Neural cell (in vitro differentiated cells): ENCODE data around the gene SMIM38. TPM values are rescaled to one million over a fixed set of nuclear protein-coding genes. Genes with fewer than 3 reads are reported as not detected.

ENCODE experiments used
- H2AFZ ChIP-seq: fragments of 200-600, 300-800 bp; sonication (generic), shearing (Covaris generic); 2 replicates; pipeline ENCODE4 v1.6.0; 2014; ENCODE audit warnings: low read depth, mild to moderate bottlenecking, antibody characterized with exemption, low read length, moderate library complexity
- H3F3A ChIP-seq: fragments of 200-600 bp; shearing (Covaris generic); 2 replicates; pipeline ENCODE4 v1.6.1; 2016; ENCODE audit warnings: mild to moderate bottlenecking, moderate library complexity, mixed read lengths, antibody characterized with exemption, low read length; ENCODE audit not compliant: insufficient read depth, poor library complexity, severe bottlenecking
- H3K27ac ChIP-seq: fragments of 200-600, 300-800 bp; sonication (generic), shearing (Covaris generic); 2 replicates; pipeline ENCODE4 v1.5.1; 2014; ENCODE audit warnings: mild to moderate bottlenecking, low read length, moderate library complexity
- H3K27me3 ChIP-seq: fragments of 300-800, 200-600 bp; sonication (generic), shearing (Covaris generic); 2 replicates; pipeline ENCODE4 v1.6.0; 2014; ENCODE audit warnings: mild to moderate bottlenecking, low read depth, low read length, moderate library complexity; ENCODE audit not compliant: insufficient read depth
- H3K36me3 ChIP-seq: fragments of 300-800, 200-600 bp; sonication (generic), shearing (Covaris generic); 2 replicates; pipeline ENCODE4 v1.5.1; 2014; ENCODE audit warnings: mild to moderate bottlenecking, antibody characterized with exemption, low read length, moderate library complexity; ENCODE audit not compliant: insufficient read depth
- H3K4me2 ChIP-seq: fragments of 300-800, 200-600 bp; sonication (generic), shearing (Covaris generic); 2 replicates; pipeline ENCODE4 v1.6.0; 2014; ENCODE audit warnings: mild to moderate bottlenecking, low read length
- H3K4me3 ChIP-seq: fragments of 300-800, 200-600 bp; sonication (generic), shearing (Covaris generic); 2 replicates; pipeline ENCODE4 v1.5.1; 2014; ENCODE audit warnings: mild to moderate bottlenecking, low read length, moderate library complexity
- H3K79me2 ChIP-seq: fragments of 200-600 bp; shearing (Covaris generic); replicated peaks from 2 replicates; pipeline ENCODE4 v1.6.0; 2014; ENCODE audit warnings: mild to moderate bottlenecking, low read length, moderate library complexity; ENCODE audit not compliant: insufficient read depth
- H3K9ac ChIP-seq: fragments of 300-800, 200-600 bp; sonication (generic), shearing (Covaris generic); 2 replicates; pipeline ENCODE4 v1.6.1; 2016; ENCODE audit warnings: mild to moderate bottlenecking, low read length, mixed read lengths
- H3K9me2 ChIP-seq: fragments of 200-600 bp; shearing (Covaris generic); 2 replicates; pipeline ENCODE4 v1.6.1; 2016; ENCODE audit warnings: mild to moderate bottlenecking, low read length, mixed read lengths; ENCODE audit not compliant: insufficient read depth
- H3K9me3 ChIP-seq: fragments of 200-600, 300-800 bp; sonication (generic), shearing (Covaris generic); 2 replicates; pipeline ENCODE4 v1.6.1; 2016; ENCODE audit warnings: mild to moderate bottlenecking, mixed run types, low read length, moderate library complexity, mixed read lengths
- H4K20me1 ChIP-seq: fragments of 200-600 bp; shearing (Covaris generic); 2 replicates; pipeline ENCODE4 v1.6.1; 2016; ENCODE audit warnings: mild to moderate bottlenecking, mixed run types; ENCODE audit not compliant: insufficient read depth
- CTCF ChIP-seq: fragments of 450-650 bp; IDR thresholded peaks from 2 replicates; pipeline ENCODE4 v1.5.1; 2014; ENCODE audit warnings: antibody characterized with exemption, mild to moderate bottlenecking, moderate library complexity; ENCODE audit not compliant: poor library complexity, severe bottlenecking
- EP300 ChIP-seq: fragments of 450-650 bp; conservative IDR thresholded peaks from 2 replicates; pipeline ENCODE4 v1.6.1; 2014; ENCODE audit warnings: antibody characterized with exemption, mild to moderate bottlenecking, moderate library complexity; ENCODE audit not compliant: poor library complexity, severe bottlenecking
- EZH2 ChIP-seq: fragments of 200-600, 300-800 bp; shearing (Covaris generic), sonication (generic); IDR thresholded peaks from 2 replicates; pipeline ENCODE4 v1.6.1; 2014; ENCODE audit warnings: antibody characterized with exemption, low read length, borderline replicate concordance, mild to moderate bottlenecking; ENCODE audit not compliant: insufficient read depth, poor library complexity, severe bottlenecking
- MXI1 ChIP-seq: fragments of 450-650 bp; conservative IDR thresholded peaks from 2 replicates; pipeline ENCODE4 v1.6.1; 2014; ENCODE audit warnings: antibody characterized with exemption, mild to moderate bottlenecking; ENCODE audit not compliant: poor library complexity, severe bottlenecking
- POLR2AphosphoS5 ChIP-seq: IDR thresholded peaks from 2 replicates; pipeline ENCODE4 v1.6.1; 2012
- RAD21 ChIP-seq: fragments of 450-650 bp; conservative IDR thresholded peaks from 2 replicates; pipeline ENCODE4 v1.6.1; 2014; ENCODE audit warnings: antibody characterized with exemption, mild to moderate bottlenecking, moderate library complexity
- REST ChIP-seq: IDR thresholded peaks from 2 replicates; pipeline ENCODE4 v1.6.1; 2012; ENCODE audit warnings: borderline replicate concordance
- SMC3 ChIP-seq: fragments of 450-650 bp; conservative IDR thresholded peaks from 2 replicates; pipeline ENCODE4 v1.6.1; 2014; ENCODE audit warnings: antibody characterized with exemption, mild to moderate bottlenecking, moderate library complexity; ENCODE audit not compliant: poor library complexity
- TAF1 ChIP-seq: IDR thresholded peaks from 2 replicates; pipeline ENCODE4 v1.6.1; 2012; ENCODE audit warnings: low read depth
- polyA plus RNA-seq: library from polyadenylated mRNA; depleted of rRNA; stranded (reverse); fragments of >200 nt; gene quantifications from 2 replicates; pipeline ENCODE4 v1.2.3, GENCODE V29; 2014

The SMIM38 gene
- polyA plus RNA-seq, 1 donor from 2014 or later: 1.9 TPM

- Histone ChIP-seq H3K36me3 (no peaks in the 10 kb centered on the region), H3K4me3 (no peak overlapping the region), H3F3A (no peaks in the 10 kb centered on the region), H3K9me2 (no peaks in the 10 kb centered on the region), H3K4me2 (no peak overlapping the region), H3K27ac (no peak overlapping the region), H4K20me1 (no peaks in the 10 kb centered on the region), H3K79me2 (no peaks in the 10 kb centered on the region), H3K27me3 (no peaks in the 10 kb centered on the region), H3K9ac (no peak overlapping the region), H3K9me3 (no peaks in the 10 kb centered on the region), H2AFZ (no peak overlapping the region)
- TF ChIP-seq MXI1 (no peak), CTCF (no peak)
Measured at GRCh38 chr11:69201764-69202370, 46.1 kb downstream of the SMIM38 start.

GRCh38 chr11:69202511-69203221, 46.9 kb downstream of the SMIM38 start:
- no peaks in the 10 kb centered on the region for H3K27me3 ChIP-seq
- H2AFZ ChIP-seq: no peak overlapping the region
- no peaks in the 10 kb centered on the region for H3K9me2 ChIP-seq
- H3K79me2 ChIP-seq: no peaks in the 10 kb centered on the region
- no peak overlapping the region for H3K27ac ChIP-seq
- no peak for TF ChIP-seq CTCF
- H3K9ac ChIP-seq: no peak overlapping the region
- no peak overlapping the region for H3K4me2 ChIP-seq
- H3K9me3 ChIP-seq: no peaks in the 10 kb centered on the region
- H3F3A ChIP-seq: no peaks in the 10 kb centered on the region
- H3K36me3 ChIP-seq: no peaks in the 10 kb centered on the region
- H4K20me1 ChIP-seq: no peaks in the 10 kb centered on the region
- H3K4me3 ChIP-seq: no peak overlapping the region

- TF ChIP-seq POLR2AphosphoS5: no peak
- TF ChIP-seq REST: no peak
- no peak for TF ChIP-seq EZH2
- TF ChIP-seq TAF1: no peak
- no peak for TF ChIP-seq MXI1
- no peak for TF ChIP-seq CTCF
- TF ChIP-seq EP300: no peak
- no peak for TF ChIP-seq RAD21
- TF ChIP-seq SMC3: no peak
- Histone ChIP-seq H3K9me2 (no peaks in the 10 kb centered on the region), H3K4me3 (no peak overlapping the region), H3K36me3 (no peaks in the 10 kb centered on the region), H4K20me1 (no peaks in the 10 kb centered on the region), H3K4me2 (no peak overlapping the region), H3K9me3 (no peaks in the 10 kb centered on the region), H2AFZ (no peak overlapping the region), H3K27me3 (no peaks in the 10 kb centered on the region), H3K79me2 (no peaks in the 10 kb centered on the region), H3F3A (no peaks in the 10 kb centered on the region), H3K9ac (no peak overlapping the region), H3K27ac (no peak overlapping the region)
Measured at GRCh38 chr11:69203381-69203780, 47.6 kb downstream of the SMIM38 start.
